Stimulated activated naive CD8-positive, alpha-beta T cell treated with anti-CD3 and anti-CD28 coated beads, Interleukin-15, Interleukin-2, amounts not matched to agents 100 U/mL and 50 U/mL, for 24 hours (primary cell): ENCODE data around the gene MTHFSD.
"Not testable (repeated sequence)": the region's sequence is repeated elsewhere in the genome, so short reads cannot be mapped to it uniquely, and the experiment has no call there.

Experiments used
- ATAC-seq: fragments of 150-1000 bp; cut with Tn5 transposase; one replicate; pipeline ENCODE4 v1.10.0; 2021
- DNase-seq: peaks from one replicate; pipeline ENCODE4 v3.0.0; 2021

The MTHFSD gene

GRCh38 chr16:86554917-86555703 is at the start of gene MTHFSD:
MTHFSD (minus strand) TSS chr16:86555235; CDS start chr16:86555184, 51 bp downstream.
- ATAC-seq (peak; percentile 84), DNase-seq (peak; percentile 98)

GRCh38 chr16:86604436-86605193 is 49.6 kb upstream of the MTHFSD start:
- ATAC-seq, result peak; percentile 66
- peak; percentile 27 for DNase-seq

- DNase-seq, result no peak
- no peak for ATAC-seq
Measured at GRCh38 chr16:86602521-86602920, 47.5 kb upstream of the MTHFSD start.

GRCh38 chr16:86601356-86601755 is 46.3 kb upstream of the MTHFSD start:
- no peak for DNase-seq
- no peak for ATAC-seq

- no peak for DNase-seq
- ATAC-seq, result no peak
Measured at GRCh38 chr16:86598607-86599565, 43.9 kb upstream of the MTHFSD start.

GRCh38 chr16:86597880-86598606 is 43.0 kb upstream of the MTHFSD start:
- no peak for DNase-seq
- no peak for ATAC-seq

- ATAC-seq, result no peak
- no peak for DNase-seq
Measured at GRCh38 chr16:86597126-86597879, 42.3 kb upstream of the MTHFSD start.

GRCh38 chr16:86595983-86596605 is 41.1 kb upstream of the MTHFSD start:
- ATAC-seq (no peak), DNase-seq (no peak)

GRCh38 chr16:86594721-86595120 is 39.7 kb upstream of the MTHFSD start:
- ATAC-seq, result no peak

GRCh38 chr16:86593913-86594620 is 39.0 kb upstream of the MTHFSD start:
- ATAC-seq, result no peak
- DNase-seq, result no peak

More at GRCh38 chr16:86594721-86595120, 39.7 kb upstream of the MTHFSD start:
- no peak for DNase-seq

- DNase-seq, result no peak
Measured at GRCh38 chr16:86591270-86591669, 36.2 kb upstream of the MTHFSD start.

GRCh38 chr16:86590501-86591144 is 35.6 kb upstream of the MTHFSD start:
- DNase-seq (no peak), ATAC-seq (no peak)

More at GRCh38 chr16:86591270-86591669, 36.2 kb upstream of the MTHFSD start:
- ATAC-seq, result no peak

GRCh38 chr16:86587955-86588354 is 32.9 kb upstream of the MTHFSD start:
- DNase-seq, ATAC-seq: not testable (repeated sequence)

- ATAC-seq (no peak), DNase-seq (no peak)
Measured at GRCh38 chr16:86587487-86587886, 32.5 kb upstream of the MTHFSD start.

GRCh38 chr16:86585821-86586611 is 31.0 kb upstream of the MTHFSD start:
- no peak for DNase-seq
- ATAC-seq, result no peak

- no peak for ATAC-seq
- no peak for DNase-seq
Measured at GRCh38 chr16:86584726-86585721, 30.0 kb upstream of the MTHFSD start.
